Smooth muscle cell (in vitro differentiated cells): ENCODE results near the gene SDCBP2. TPM values are rescaled to one million over a fixed set of nuclear protein-coding genes. Genes with fewer than 3 reads are reported as not detected.
A peak's percentile ranks its signal among the peaks of the same experiment; 100 is the strongest.

Experiments
- DNase-seq: peaks from one replicate; lab custom pipeline; 2025; ENCODE audit not compliant: unreplicated experiment; lab: John Stamatoyannopoulos, UW
- H2AFZ ChIP-seq: fragments of 200-600 bp; sonication (generic); 2 replicates; pipeline ENCODE4 v1.6.0; 2016; ENCODE audit warnings: antibody characterized with exemption, low read depth, mild to moderate bottlenecking
- H3F3A ChIP-seq: fragments of 200-600 bp; sonication (generic); 2 replicates; pipeline ENCODE4 v1.6.0; 2017; ENCODE audit warnings: antibody characterized with exemption, low read depth
- H3K27ac ChIP-seq: fragments of 200-600 bp; sonication (generic); 2 replicates; pipeline ENCODE4 v1.5.1; 2016; ENCODE audit warnings: low read depth, mild to moderate bottlenecking
- H3K27me3 ChIP-seq: fragments of 200-600 bp; sonication (generic); 2 replicates; pipeline ENCODE4 v1.6.1; 2016; ENCODE audit warnings: low read depth, mild to moderate bottlenecking
- H3K36me3 ChIP-seq: fragments of 200-600 bp; sonication (generic); 2 replicates; pipeline ENCODE4 v1.5.1; 2016; ENCODE audit warnings: low read depth
- H3K4me1 ChIP-seq: fragments of 200-600 bp; sonication (generic); 2 replicates; pipeline ENCODE4 v1.5.1; 2016; ENCODE audit warnings: low read depth
- H3K4me2 ChIP-seq: fragments of 200-600 bp; sonication (generic); 2 replicates; pipeline ENCODE4 v1.6.0; 2016; ENCODE audit warnings: mild to moderate bottlenecking
- H3K4me3 ChIP-seq: fragments of 200-600 bp; sonication (generic); 2 replicates; pipeline ENCODE4 v1.5.1; 2016; ENCODE audit warnings: mild to moderate bottlenecking
- H3K79me2 ChIP-seq: fragments of 200-600 bp; sonication (generic); 2 replicates; pipeline ENCODE4 v1.6.0; 2016; ENCODE audit warnings: low read depth, mild to moderate bottlenecking
- H3K9ac ChIP-seq: fragments of 200-600 bp; sonication (generic); 2 replicates; pipeline ENCODE4 v1.6.0; 2016; ENCODE audit warnings: low read depth
- H3K9me3 ChIP-seq: fragments of 200-600 bp; sonication (generic); replicated peaks from 2 replicates; pipeline ENCODE4 v1.5.1; 2016; ENCODE audit warnings: low read depth
- H4K20me1 ChIP-seq: fragments of 200-600 bp; sonication (generic); 2 replicates; pipeline ENCODE4 v1.6.0; 2016; ENCODE audit warnings: low read depth
- WGBS: methylation state at CpG from one replicate; pipeline ENCODE4 v1.1.7; 2016; ENCODE audit warnings: low lambda C conversion rate; 5-methylcytosine and 5-hydroxymethylcytosine counted together
- polyA plus RNA-seq: library from polyadenylated mRNA; unstranded; fragments of >200 nt; fragmentation: Nextera tagmentation; extraction: Ambion mirVana; gene quantifications from 2 replicates; pipeline ENCODE4 v1.2.1, GENCODE V29; 2016
- total RNA-seq: library from RNA; depleted of rRNA; stranded (reverse); fragments of >200 nt; gene quantifications from 2 replicates; pipeline ENCODE4 v1.2.3, GENCODE V29; 2014
- TF ChIP-seq, protein P1 (sequence below): fragments of 200-600 bp; sonication (generic); IDR thresholded peaks from 2 replicates; pipeline ENCODE4 v1.5.1; 2017; ENCODE audit warnings: borderline replicate concordance, mild to moderate bottlenecking, antibody characterized with exemption; ENCODE audit not compliant: insufficient read depth, poor library complexity, severe bottlenecking

SDCBP2 gene
- total and polyA plus RNA-seq, 2 experiments from 2014 or later, result 3.6 to 4.7 TPM

DNA sequence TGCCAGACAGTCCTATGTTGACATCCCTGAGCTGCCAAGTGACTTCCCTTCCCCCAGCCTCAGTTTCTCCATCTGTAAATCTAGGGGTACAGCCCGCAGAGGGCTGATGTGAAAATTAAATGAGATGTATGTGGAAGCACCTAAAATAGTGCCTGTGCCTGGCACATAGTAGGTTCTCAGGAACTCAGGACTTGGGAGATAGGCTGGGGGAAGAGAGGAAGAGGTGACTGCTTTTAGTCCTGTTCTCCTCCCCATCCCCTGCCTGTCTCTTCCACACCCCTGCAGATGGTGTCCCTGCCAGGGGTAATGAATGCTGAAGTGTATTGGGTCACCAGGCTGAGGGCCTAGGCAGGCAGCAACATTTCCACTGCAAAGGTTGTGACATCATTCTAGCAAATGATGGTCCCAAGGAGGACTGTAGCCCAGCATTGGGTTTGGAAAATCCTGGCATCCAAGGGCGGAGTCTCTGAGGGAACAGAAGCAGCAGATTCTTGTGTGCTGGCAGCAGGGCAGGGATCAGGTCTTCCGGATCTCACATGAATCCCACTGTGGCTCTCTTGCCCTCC, 61.0 kb downstream of the SDCBP2 start:
- H3K27ac ChIP-seq, result no peak overlapping the region

DNA sequence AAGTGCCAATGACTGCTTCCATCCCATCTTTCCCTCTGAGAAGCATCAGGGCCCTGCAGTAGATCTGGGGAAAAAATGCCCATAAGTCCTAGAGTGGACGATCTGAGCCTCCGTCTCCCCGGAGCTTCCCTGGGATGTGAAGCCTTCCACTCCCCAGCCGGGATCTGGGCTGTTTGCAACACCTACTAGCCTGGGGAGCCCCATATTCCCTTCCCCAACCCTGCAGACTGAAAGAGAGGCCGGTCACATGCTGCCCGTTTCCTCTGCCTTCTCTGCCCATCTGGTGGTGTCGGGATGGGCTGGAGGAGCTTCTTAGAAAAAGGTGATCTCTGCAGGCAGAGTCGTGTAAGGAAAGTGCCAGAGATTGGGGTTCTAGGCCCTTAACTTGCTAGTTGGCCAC, 61.8 kb downstream of the SDCBP2 start:
- no peaks in the 10 kb centered on the region for H3K9me3 ChIP-seq
- H3K27me3 ChIP-seq, result no peaks in the 10 kb centered on the region
- WGBS, result 64% methylated on average over 8 of the region's 8 CpGs
- no peaks in the 10 kb centered on the region for H3K79me2 ChIP-seq
- TF ChIP-seq, protein P1, sequence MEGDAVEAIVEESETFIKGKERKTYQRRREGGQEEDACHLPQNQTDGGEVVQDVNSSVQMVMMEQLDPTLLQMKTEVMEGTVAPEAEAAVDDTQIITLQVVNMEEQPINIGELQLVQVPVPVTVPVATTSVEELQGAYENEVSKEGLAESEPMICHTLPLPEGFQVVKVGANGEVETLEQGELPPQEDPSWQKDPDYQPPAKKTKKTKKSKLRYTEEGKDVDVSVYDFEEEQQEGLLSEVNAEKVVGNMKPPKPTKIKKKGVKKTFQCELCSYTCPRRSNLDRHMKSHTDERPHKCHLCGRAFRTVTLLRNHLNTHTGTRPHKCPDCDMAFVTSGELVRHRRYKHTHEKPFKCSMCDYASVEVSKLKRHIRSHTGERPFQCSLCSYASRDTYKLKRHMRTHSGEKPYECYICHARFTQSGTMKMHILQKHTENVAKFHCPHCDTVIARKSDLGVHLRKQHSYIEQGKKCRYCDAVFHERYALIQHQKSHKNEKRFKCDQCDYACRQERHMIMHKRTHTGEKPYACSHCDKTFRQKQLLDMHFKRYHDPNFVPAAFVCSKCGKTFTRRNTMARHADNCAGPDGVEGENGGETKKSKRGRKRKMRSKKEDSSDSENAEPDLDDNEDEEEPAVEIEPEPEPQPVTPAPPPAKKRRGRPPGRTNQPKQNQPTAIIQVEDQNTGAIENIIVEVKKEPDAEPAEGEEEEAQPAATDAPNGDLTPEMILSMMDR, result no peak
- H4K20me1 ChIP-seq, result no peaks in the 10 kb centered on the region
- peaks cover 18% of the 10 kb centered on the region for H3F3A ChIP-seq
- H3K4me2 ChIP-seq, result peak overlapping the region; percentile 98
- peaks cover 11% of the 10 kb centered on the region for H3K4me1 ChIP-seq
- H2AFZ ChIP-seq, result no peak overlapping the region
- no peak overlapping the region for H3K9ac ChIP-seq
- H3K4me3 ChIP-seq, result peak overlapping the region; percentile 88
- no peaks in the 10 kb centered on the region for H3K36me3 ChIP-seq
- no peak overlapping the region for H3K27ac ChIP-seq
- DNase-seq, result no peak

More for the DNA sequence above, 61.0 kb downstream of the SDCBP2 start:
- H2AFZ ChIP-seq, result no peak overlapping the region
- no peaks in the 10 kb centered on the region for H4K20me1 ChIP-seq
- no peaks in the 10 kb centered on the region for H3K27me3 ChIP-seq
- H3K4me2 ChIP-seq, result no peak overlapping the region
- H3K9ac ChIP-seq, result no peak overlapping the region
- no peaks in the 10 kb centered on the region for H3K79me2 ChIP-seq
- no peaks in the 10 kb centered on the region for H3K9me3 ChIP-seq
- no peak for DNase-seq
- H3K36me3 ChIP-seq, result no peaks in the 10 kb centered on the region
- peaks cover 11% of the 10 kb centered on the region for H3K4me1 ChIP-seq
- 89% methylated on average over 3 of the region's 3 CpGs for WGBS
- H3F3A ChIP-seq, result peaks cover 18% of the 10 kb centered on the region
- TF ChIP-seq, protein P1, result no peak
- H3K4me3 ChIP-seq, result no peak overlapping the region

DNA sequence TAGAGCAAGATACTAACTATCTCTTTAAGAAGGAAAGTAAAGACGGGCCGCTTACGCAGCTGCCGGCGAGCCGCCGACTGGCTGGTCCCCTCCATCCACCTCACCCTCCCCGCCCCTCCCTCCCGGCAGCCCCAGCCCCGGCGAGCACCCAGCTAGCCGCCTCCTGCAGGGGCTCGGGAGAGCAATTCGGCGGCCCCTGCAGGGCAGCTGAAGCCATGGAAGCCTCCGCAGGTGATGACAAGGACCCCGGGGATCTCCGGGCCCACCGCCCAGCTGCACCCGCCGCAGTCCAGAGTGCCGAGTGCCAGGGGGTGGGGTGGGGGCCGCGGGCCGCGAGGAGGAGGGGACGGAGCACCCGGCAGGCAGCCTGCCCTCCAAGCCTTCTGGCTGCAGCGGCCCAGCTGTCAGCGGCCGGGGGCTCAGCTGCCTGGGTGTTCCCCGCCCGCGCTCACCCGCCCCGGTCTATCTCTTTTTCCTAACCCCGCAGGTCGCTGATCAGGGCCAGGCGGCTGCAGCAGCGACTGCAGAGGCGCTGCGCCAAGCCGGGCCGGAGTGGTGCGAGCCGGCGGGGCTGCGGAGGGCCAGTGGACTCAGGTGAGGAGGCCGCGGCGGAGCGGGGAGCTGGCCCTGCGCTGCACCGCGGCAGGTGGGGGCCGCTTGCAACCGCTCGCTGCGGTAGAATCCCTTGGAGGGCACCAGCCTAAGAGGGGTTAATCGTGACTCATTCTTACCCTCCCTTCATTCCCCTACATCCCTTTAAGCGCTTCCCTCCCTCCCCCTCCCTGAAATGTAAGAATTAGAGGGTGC, 62.6 kb downstream of the SDCBP2 start, which contains the start of gene SNPH:
TSS of gene SNPH (plus strand) at position 128 of the 807 bp plus-strand sequence. CDS start 29,946 bp downstream, outside the sequence.
- no peaks in the 10 kb centered on the region for H4K20me1 ChIP-seq
- H3K4me1 ChIP-seq, result peaks cover 11% of the 10 kb centered on the region
- H3F3A ChIP-seq, result peaks cover 18% of the 10 kb centered on the region
- H3K27ac ChIP-seq, result peak within 1 kb of the TSS; percentile 60
- H3K4me3 ChIP-seq, result peak within 1 kb of the TSS; percentile 88
- 1% methylated on average over 38 of the region's 61 CpGs for WGBS
- DNase-seq, result peak; percentile 21
- TF ChIP-seq, protein P1, result no peak
- H2AFZ ChIP-seq, result peak within 1 kb of the TSS; percentile 96
- no peaks in the 10 kb centered on the region for H3K79me2 ChIP-seq
- no peaks in the 10 kb centered on the region for H3K36me3 ChIP-seq
- H3K9ac ChIP-seq, result peak within 1 kb of the TSS; percentile 46
- H3K9me3 ChIP-seq, result no peaks in the 10 kb centered on the region
- H3K4me2 ChIP-seq, result peak within 1 kb of the TSS; percentile 98
- H3K27me3 ChIP-seq, result no peaks in the 10 kb centered on the region
